Liver (tissue), 9 donors: Measurements from ENCODE around the gene USP47. TPM values are rescaled to one million over a fixed set of nuclear protein-coding genes. Genes with fewer than 3 reads are reported as not detected.

Source experiments
- DNase-seq: peaks from one replicate; pipeline ENCODE4 v3.0.0-alpha.2; 2017; ENCODE audit warnings: low spot score
- H3K27ac ChIP-seq, 2 donors: one replicate each; pipeline ENCODE4 v1.7.0; 2013; ENCODE audit warnings: inconsistent platforms in 2 of 2, low read length in 2 of 2, control low read depth in 1 of 2, low read depth in 1 of 2, mild to moderate bottlenecking in 1 of 2
- H3K27me3 ChIP-seq, 4 donors: one replicate each; pipeline versions ENCODE4 v1.6.1 to v1.7.0; 2013; ENCODE audit warnings: low read length in 3 of 4, inconsistent platforms in 1 of 4, mild to moderate bottlenecking in 1 of 4, moderate library complexity in 1 of 4; ENCODE audit not compliant: control insufficient read depth in 4 of 4, insufficient read depth in 4 of 4
- H3K36me3 ChIP-seq, 4 donors: one replicate each; pipeline versions ENCODE4 v1.6.1 to v1.7.0; 2013; ENCODE audit warnings: low read length in 3 of 4, mild to moderate bottlenecking in 3 of 4, low read depth in 1 of 4, moderate library complexity in 1 of 4; ENCODE audit not compliant: control insufficient read depth in 4 of 4, insufficient read depth in 3 of 4
- H3K4me1 ChIP-seq, 4 donors: one replicate each; pipeline versions ENCODE4 v1.6.1 to v1.7.0; 2013; ENCODE audit warnings: low read length in 3 of 4, mild to moderate bottlenecking in 3 of 4, moderate library complexity in 1 of 4; ENCODE audit not compliant: control insufficient read depth in 4 of 4, insufficient read depth in 4 of 4
- H3K4me3 ChIP-seq, 3 donors: one replicate each; pipeline versions ENCODE4 v1.6.1 to v1.7.0; 2013; ENCODE audit warnings: low read length in 3 of 3, control low read depth in 1 of 3, low read depth in 1 of 3, mild to moderate bottlenecking in 1 of 3
- H3K9ac ChIP-seq, 2 donors: one replicate each; pipeline ENCODE4 v1.7.0; 2013; ENCODE audit warnings: low read length in 2 of 2, mild to moderate bottlenecking in 2 of 2, moderate library complexity in 2 of 2, control low read depth in 1 of 2, low read depth in 1 of 2
- H3K9me3 ChIP-seq, 4 donors: one replicate each; pipeline versions ENCODE4 v1.6.1 to v1.7.0; 2013; ENCODE audit warnings: low read length in 3 of 4; ENCODE audit not compliant: control insufficient read depth in 4 of 4
- EGR1 ChIP-seq, 2 donors: IDR thresholded peaks; 2 replicates each; pipeline ENCODE4 v1.6.1; 2016 to 2018; ENCODE audit warnings: antibody characterized with exemption in 2 of 2, low read depth in 2 of 2
- FOXA1 ChIP-seq: IDR thresholded peaks from 2 replicates; pipeline ENCODE4 v1.6.1; 2016; ENCODE audit warnings: antibody characterized with exemption
- FOXA2 ChIP-seq: IDR thresholded peaks from 2 replicates; pipeline ENCODE4 v1.6.1; 2016; ENCODE audit warnings: antibody characterized with exemption
- GABPA ChIP-seq, 2 donors: IDR thresholded peaks in 1 of 2; conservative IDR thresholded peaks in 1 of 2; 2 replicates each; pipeline ENCODE4 v1.6.1; 2016; ENCODE audit warnings: antibody characterized with exemption in 2 of 2, mild to moderate bottlenecking in 1 of 2, moderate library complexity in 1 of 2
- HNF4A ChIP-seq, 2 donors: conservative IDR thresholded peaks; 2 replicates each; pipeline ENCODE4 v1.6.1; 2016; ENCODE audit warnings: antibody characterized with exemption in 2 of 2, mild to moderate bottlenecking in 2 of 2
- HNF4G ChIP-seq: IDR thresholded peaks from 2 replicates; pipeline ENCODE4 v1.6.1; 2016; ENCODE audit warnings: antibody characterized with exemption
- JUND ChIP-seq, 2 donors: IDR thresholded peaks; 2 replicates each; pipeline ENCODE4 v1.6.1; 2016; ENCODE audit warnings: antibody characterized with exemption in 2 of 2
- NR2F2 ChIP-seq: IDR thresholded peaks from 2 replicates; pipeline ENCODE4 v1.6.1; 2016; ENCODE audit warnings: antibody characterized with exemption
- RAD21 ChIP-seq, 2 donors: IDR thresholded peaks; 2 replicates each; pipeline ENCODE4 v1.6.1; 2016; ENCODE audit warnings: antibody characterized with exemption in 2 of 2, mild to moderate bottlenecking in 2 of 2
- RXRA ChIP-seq, 2 donors: IDR thresholded peaks; 2 replicates each; pipeline ENCODE4 v1.6.1; 2017 to 2018; ENCODE audit warnings: antibody characterized with exemption in 2 of 2, mild to moderate bottlenecking in 1 of 2
- SP1 ChIP-seq: IDR thresholded peaks from 2 replicates; pipeline ENCODE4 v1.6.1; 2018; ENCODE audit warnings: antibody characterized with exemption, mild to moderate bottlenecking
- YY1 ChIP-seq: IDR thresholded peaks from 2 replicates; pipeline ENCODE4 v1.6.1; 2016; ENCODE audit warnings: antibody characterized with exemption, mild to moderate bottlenecking
- WGBS: extraction: QIAGEN DNeasy Blood & Tissue Kit; methylation state at CpG from one replicate; pipeline ENCODE4 v1.1.7; 2013; 5-methylcytosine and 5-hydroxymethylcytosine counted together
- polyA plus RNA-seq, 2 donors: library from polyadenylated mRNA; stranded (reverse) in 1 of 2; unstranded in 1 of 2; fragments of 200-250 nt in 1 of 2; fragments of >200 nt in 1 of 2; fragmentation: Nextera tagmentation in 1 of 2; extraction: Ambion mirVana in 1 of 2; gene quantifications; one replicate each; pipeline versions ENCODE4 v1.2.1 to v1.2.3, GENCODE V29; 2013 to 2015
- total RNA-seq, 2 donors: library from RNA; depleted of rRNA; stranded (reverse); fragments of >200 nt; gene quantifications; one replicate each; pipeline ENCODE4 v1.2.3, GENCODE V29; 2014
- TF ChIP-seq, protein P1 (sequence below): fragments of 150-350 bp; IDR thresholded peaks from 2 replicates; pipeline ENCODE4 v1.5.1; 2017; ENCODE audit warnings: improper control_type of control experiment, low read depth, low read length; ENCODE audit not compliant: missing input control
- TF ChIP-seq, protein P2 (sequence below): IDR thresholded peaks from 2 replicates; pipeline ENCODE4 v1.6.1; 2016; ENCODE audit warnings: antibody characterized with exemption
- donor health status: healthy.
- donor health status: healthy.
- donor health status: healthy.
- donor health status: healthy.
- donor health status: healthy.

Gene USP47
- total and polyA plus RNA-seq, 4 donors = 14.9 to 55.1 (median 32.2) TPM

DNA sequence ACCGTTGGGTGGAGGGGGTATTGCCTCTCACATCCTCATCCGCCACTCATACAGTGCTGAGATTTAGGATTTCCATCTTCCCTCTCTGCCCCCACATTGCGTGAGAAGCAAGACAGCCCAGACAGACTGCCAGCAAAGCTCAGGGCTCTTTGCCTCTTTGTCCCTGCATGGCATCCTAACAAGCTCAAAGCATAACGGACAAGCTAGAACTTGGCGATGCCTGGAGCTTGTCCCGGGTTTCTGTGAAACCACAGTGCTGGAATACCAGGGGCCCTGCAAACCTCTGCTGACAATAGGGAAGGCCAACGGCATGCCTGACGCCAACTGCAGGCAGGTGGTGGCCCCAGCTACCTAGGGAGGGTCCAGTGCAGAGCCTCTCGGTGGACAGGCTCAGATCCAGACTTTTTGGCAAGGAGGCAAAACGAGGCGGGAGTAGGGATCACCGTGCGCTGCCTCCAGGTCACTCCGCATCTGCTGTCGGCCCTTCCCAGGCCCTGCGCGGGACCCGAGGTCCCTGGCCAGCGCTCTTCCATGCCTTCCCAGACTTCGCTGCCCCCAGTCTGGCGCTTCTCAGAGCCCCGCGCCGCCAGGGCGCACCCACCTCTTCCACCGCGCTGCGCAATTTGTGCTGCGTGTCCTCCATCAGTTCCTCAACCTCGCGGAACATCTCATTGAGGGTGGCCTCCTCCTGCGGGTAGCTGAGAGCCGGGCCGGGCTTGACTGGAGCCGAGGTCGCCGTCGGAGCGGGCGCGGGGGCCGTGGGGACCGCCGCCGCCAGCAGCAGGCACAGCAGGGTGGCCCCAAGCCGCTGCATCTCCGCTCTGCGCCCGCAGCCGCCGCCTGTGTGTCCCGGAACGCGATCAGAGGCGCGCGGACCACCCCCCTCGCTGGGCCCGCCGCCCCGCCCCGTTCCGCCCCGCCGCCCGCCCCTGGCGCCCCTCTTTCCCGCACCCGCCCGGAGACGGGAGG, 166.3 kb downstream of the USP47 start, which contains the start of gene DKK3:
TSS of gene DKK3 (minus strand) at position 858 of the 969 bp plus-strand sequence. CDS start at position 814, 44 bp downstream.
- Histone ChIP-seq H3K4me3 (peak within 1 kb of the TSS in 2 of 3 donors; percentile 31 to 60), H3K27ac (no peak within 1 kb of the TSS), H3K27me3 (peaks cover 0 to 7% (median 2%) of the 10 kb centered on the region in 4 donors), H3K9me3 (no peaks in the 10 kb centered on the region), H3K4me1 (peaks cover 0 to 7% (median 1%) of the 10 kb centered on the region in 4 donors), H3K36me3 (no peaks in the 10 kb centered on the region), H3K9ac (no peak within 1 kb of the TSS)
- DNase-seq = no peak
- TF ChIP-seq RXRA (IDR thresholded peaks at IDR 0.05) (no peak), HNF4G (no peak), SP1 (no peak), FOXA2 (no peak), HNF4A (conservative IDR thresholded peaks at IDR 0.05) (no peak), FOXA1 (no peak), GABPA (IDR thresholded peaks at IDR 0.05 in 1 of 2, conservative IDR thresholded peaks at IDR 0.05 in 1 of 2) (no peak), JUND (IDR thresholded peaks at IDR 0.05) (no peak), YY1 (no peak), NR2F2 (no peak), EGR1 (IDR thresholded peaks at IDR 0.05; ENCODE audit: low read depth in 2 of 2) (no peak), RAD21 (IDR thresholded peaks at IDR 0.05) (no peak)
- TF ChIP-seq, protein P1, sequence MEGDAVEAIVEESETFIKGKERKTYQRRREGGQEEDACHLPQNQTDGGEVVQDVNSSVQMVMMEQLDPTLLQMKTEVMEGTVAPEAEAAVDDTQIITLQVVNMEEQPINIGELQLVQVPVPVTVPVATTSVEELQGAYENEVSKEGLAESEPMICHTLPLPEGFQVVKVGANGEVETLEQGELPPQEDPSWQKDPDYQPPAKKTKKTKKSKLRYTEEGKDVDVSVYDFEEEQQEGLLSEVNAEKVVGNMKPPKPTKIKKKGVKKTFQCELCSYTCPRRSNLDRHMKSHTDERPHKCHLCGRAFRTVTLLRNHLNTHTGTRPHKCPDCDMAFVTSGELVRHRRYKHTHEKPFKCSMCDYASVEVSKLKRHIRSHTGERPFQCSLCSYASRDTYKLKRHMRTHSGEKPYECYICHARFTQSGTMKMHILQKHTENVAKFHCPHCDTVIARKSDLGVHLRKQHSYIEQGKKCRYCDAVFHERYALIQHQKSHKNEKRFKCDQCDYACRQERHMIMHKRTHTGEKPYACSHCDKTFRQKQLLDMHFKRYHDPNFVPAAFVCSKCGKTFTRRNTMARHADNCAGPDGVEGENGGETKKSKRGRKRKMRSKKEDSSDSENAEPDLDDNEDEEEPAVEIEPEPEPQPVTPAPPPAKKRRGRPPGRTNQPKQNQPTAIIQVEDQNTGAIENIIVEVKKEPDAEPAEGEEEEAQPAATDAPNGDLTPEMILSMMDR = no peak
- TF ChIP-seq, protein P2, sequence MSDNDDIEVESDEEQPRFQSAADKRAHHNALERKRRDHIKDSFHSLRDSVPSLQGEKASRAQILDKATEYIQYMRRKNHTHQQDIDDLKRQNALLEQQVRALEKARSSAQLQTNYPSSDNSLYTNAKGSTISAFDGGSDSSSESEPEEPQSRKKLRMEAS = no peak
- WGBS = 25% methylated on average over 71 of the region's 71 CpGs

Other genes with a start within 250 kb of the USP47 start
- gene GALNT18, start 220.0 kb upstream of the USP47 start, total RNA-seq = 10 to 100 TPM in 1 of 2 donors, 1 to 10 TPM in 1; 2.1 to 11.0 TPM
- gene GALNT18, start 220.0 kb upstream of the USP47 start, polyA plus RNA-seq = 1 to 10 TPM; 3.3 to 4.4 TPM
- gene DKK3, start 166.7 kb downstream of the USP47 start, total RNA-seq = 1 to 10 TPM; 9.9 TPM
- 1 to 10 TPM; 3.1 to 4.4 TPM for gene DKK3, start 166.7 kb downstream of the USP47 start, polyA plus RNA-seq